ENCODE measurements around the gene RAD54L2. TPM values are rescaled to one million over a fixed set of nuclear protein-coding genes. Genes with fewer than 3 reads are reported as not detected.
"Not testable (repeated sequence)": the region's sequence is repeated elsewhere in the genome, so short reads cannot be mapped to it uniquely, and the experiment has no call there.

RAD54L2 gene
- total RNA-seq, 2 donors from 2014 or later = 17.9 to 27.4 TPM

DNA sequence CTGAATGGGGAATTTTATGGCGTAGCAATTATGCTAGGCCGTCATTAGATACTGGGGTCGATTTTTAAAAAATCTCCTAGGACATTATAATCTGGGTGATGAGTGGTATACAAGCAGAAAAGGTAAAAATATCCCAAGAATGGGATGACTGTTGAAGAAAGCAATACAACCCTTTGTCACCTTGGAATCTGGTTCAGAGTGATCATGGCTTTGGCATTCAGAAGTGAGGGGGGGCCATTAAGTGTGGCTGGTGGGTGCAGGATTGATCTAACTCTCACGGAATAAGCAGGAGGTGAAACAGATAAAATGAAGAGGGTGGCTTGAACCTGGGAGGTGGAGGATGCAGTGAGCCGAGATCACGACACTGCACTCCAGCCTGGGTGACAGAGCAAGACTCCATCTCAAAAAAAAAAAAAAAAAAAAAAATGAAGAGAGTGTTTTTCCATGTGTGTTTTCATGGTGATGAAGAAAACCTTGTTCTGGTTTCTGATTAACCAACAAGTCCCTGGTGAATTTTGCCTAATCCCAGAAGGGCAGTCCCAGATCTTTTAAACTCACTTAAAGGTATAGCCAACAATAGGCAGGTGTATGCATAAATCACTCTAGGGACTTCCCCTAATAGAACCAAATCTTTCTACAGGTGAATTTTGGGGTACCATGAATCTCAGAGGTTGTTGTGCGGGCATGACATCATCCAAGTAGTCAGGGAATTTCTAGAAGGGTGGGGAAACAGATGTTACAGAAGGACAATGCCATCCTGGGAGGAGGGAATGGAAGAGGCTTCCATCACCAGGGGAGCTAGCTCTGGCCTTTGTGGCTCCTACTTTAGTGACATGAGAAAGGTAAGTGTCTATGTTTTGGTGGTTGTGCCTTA lies 3.1 kb upstream of the RAD54L2 start:
- ATAC-seq (no peak), DNase-seq (ENCODE audit: low spot score in 2 of 2) (no peak)
- Mint-ChIP-seq H3K36me3 (peaks cover 0 to 7% of the 10 kb centered on the region in 2 donors), H3K27ac (no peak overlapping the region), H3K9me3 (no peaks in the 10 kb centered on the region)

DNA sequence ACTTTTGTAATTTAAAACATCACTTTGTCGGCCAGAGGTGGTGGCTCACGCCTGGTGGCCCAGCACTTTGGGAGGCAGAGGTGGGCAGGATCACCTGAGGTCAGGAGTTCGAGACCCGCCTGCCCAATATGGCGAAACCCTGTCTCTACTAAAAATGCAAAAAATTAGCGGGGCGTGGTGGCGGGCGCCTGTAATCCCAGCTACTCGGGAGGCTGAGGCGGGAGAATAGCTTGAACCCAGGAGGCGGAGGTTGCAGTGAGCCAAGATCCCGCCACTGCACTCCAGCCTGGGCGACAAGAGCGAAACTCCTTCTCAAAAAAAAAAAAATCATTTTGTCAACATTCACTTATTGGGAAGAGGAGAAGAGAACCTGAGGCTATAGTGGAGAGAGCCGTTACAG lies 888 bp upstream of the RAD54L2 start:
- not testable (repeated sequence) for DNase-seq (ENCODE audit: low spot score in 2 of 2); H3K36me3 Mint-ChIP-seq; ATAC-seq; H3K9me3 Mint-ChIP-seq
- peak overlapping the region; percentile 92 to 95 for H3K27ac Mint-ChIP-seq

DNA sequence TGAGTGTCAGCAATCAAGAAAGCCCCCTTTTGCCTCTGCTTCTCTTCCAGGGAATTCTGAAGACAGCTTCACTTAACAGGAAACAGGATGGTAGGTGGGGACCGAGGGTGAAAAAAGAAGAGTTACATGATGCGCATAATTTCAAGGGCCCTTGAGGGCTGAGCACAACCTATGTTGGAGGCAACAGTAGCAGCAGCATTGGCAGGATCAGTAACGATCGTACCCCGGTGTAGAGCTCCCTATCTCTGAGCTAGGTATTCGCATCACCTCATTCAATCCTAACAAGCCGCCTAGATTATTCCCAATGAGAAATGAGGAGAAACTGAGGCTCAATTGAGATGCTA lies 432 bp upstream of the RAD54L2 start:
- ATAC-seq = peak in 1 of 2 donors; percentile 27

DNA sequence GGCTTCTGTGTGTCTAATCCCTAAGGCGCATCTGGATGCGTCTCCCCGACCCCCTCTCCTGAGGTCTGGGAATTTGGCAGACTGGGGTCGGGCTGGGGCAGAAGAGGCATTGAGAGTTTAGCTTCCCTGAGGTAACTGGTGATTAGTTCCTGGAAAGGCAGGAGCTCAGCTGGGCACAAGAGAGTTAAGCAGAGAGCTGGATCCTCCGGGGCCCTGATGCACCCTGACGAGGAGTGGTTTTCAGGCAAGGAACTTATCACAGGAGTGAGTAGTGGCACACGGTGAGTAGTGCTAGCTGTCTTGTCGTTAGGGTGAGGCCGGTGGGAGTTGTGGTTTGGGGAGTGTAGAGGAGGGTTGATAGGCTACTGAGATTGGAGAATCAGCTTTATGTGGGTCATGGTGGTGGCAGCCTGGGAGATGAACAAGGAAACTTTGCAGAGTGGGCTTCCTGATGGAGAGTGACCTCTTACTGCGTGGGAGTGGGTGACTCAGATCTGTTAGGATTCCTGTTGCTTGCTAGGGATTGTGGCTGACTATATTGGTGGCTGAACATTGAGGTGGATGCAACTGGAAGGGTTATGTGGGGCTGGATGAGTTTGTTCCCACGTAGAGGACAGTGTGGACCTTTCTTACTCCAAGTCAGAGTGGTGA lies 897 bp downstream of the RAD54L2 start:
- ATAC-seq (peak; percentile 67 to 90), DNase-seq (ENCODE audit: low spot score in 2 of 2) (peak; percentile 48 to 77)
- H3K9me3 Mint-ChIP-seq = no peaks in the 10 kb centered on the region
- peaks cover 0 to 7% of the 10 kb centered on the region in 2 donors for H3K36me3 Mint-ChIP-seq
- H3K27ac Mint-ChIP-seq = peak overlapping the region; percentile 91 to 92

More for the DNA sequence above, 432 bp upstream of the RAD54L2 start:
- H3K9me3 Mint-ChIP-seq = no peaks in the 10 kb centered on the region
- H3K36me3 Mint-ChIP-seq = peaks cover 0 to 7% of the 10 kb centered on the region in 2 donors
- peak overlapping the region; percentile 92 to 95 for H3K27ac Mint-ChIP-seq
- DNase-seq (ENCODE audit: low spot score in 2 of 2) = peak in 1 of 2 donors; percentile 16

DNA sequence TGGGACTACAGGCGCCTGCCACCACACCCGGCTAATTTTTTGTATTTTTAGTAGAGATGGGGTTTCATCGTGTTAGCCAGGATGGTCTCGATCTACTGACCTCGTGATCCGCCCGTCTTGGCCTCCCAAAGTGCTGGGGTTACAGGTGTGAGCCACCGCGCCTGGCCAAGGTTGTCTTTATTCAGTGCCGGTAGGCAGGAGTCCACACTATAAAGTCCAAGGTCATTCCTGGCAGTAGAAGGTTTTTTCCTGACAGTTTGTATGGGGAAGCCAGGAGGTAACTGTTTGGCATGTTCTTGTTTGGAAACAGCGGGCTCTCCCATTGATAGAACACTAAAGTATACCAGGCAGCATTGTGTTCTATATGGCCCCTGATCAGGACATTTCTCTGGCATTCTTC lies 4.1 kb downstream of the RAD54L2 start:
- H3K9me3 Mint-ChIP-seq; H3K27ac Mint-ChIP-seq; H3K36me3 Mint-ChIP-seq; DNase-seq (ENCODE audit: low spot score in 2 of 2); ATAC-seq: not testable (repeated sequence)

DNA sequence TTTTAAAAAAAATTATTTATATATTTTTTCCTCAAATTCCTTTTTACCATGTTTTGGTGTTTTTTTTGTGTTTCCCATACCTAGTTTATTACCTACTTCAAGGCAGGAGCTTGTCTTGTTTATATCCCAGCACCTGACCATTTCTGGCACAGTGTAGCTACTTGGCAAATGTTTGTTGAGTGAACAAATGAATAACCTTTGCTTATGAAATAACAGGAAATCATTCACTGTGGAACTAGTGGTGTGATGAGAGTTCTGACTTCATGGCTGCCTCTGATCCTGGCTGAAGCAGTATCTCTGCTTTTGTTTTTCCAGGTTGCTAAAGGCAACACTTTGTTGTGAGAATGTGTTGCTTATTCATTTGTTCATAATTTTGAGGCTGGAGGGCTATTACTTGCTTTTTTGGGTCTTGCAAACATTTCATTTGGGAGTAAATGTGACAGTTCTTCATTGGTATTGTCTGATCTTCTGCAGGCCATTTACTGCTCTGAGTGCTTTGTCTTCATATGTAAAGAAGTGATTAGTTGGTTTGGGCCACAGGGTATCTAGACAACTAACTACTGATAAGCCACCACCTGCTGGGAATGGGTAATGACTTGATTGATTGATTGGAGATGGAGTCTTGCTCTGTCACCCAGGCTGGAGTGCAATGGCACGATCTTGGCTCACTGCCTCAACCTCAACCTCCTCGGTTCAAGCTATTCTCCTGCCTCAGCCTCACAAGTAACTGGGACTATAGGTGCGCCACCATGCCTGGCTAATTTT lies 5.7 kb downstream of the RAD54L2 start:
- ATAC-seq (peak in 1 of 2 donors; percentile 34), DNase-seq (ENCODE audit: low spot score in 2 of 2) (no peak)
- no peak overlapping the region for H3K27ac Mint-ChIP-seq
- H3K36me3 Mint-ChIP-seq = peaks cover 0 to 5% of the 10 kb centered on the region in 2 donors
- H3K9me3 Mint-ChIP-seq = no peaks in the 10 kb centered on the region

DNA sequence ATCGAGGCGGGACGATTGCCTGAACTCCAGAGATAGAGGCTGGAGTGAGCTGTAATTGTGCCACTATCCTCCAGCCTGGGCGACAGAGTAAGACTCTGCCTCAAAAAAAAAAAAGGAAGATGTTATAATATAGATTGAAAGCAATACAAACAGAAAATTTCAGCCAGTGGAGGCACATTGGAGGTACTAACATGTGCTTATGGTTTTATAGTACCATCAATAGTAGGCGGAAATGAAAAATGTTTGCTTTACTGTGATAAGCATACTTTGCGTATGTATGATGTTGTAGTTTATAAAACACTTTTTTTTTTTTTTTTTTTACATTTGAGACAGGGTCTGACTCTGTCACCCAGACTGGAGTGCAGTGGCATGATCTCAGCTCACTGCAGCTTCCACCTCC lies 8.8 kb downstream of the RAD54L2 start:
- peak overlapping the region in 1 of 2 donors; percentile 44 for H3K27ac Mint-ChIP-seq
- ATAC-seq (no peak), DNase-seq (ENCODE audit: low spot score in 2 of 2) (no peak)
- H3K36me3 Mint-ChIP-seq = no peaks in the 10 kb centered on the region
- H3K9me3 Mint-ChIP-seq = no peaks in the 10 kb centered on the region

DNA sequence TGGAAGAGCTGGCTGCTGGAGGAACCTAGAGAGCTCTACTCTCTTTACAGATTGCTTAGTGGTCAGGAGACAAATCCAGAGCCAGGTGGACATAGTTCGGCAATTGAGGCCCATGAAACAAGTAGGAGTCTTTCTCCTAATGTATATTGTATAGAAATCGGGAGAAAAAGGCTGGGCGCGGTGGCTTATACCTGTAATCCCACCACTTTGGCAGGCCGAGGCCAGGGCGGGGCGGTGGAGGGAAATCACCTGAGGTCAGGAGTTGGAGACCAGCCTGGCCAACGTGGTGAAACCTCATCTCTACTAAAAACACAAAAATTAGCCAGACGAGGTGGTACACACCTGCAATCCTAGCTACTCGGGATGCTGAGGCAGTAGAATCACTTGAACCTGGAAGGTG lies 10.8 kb downstream of the RAD54L2 start:
- no peak for DNase-seq (ENCODE audit: low spot score in 2 of 2)
- ATAC-seq = no peak
- no peak overlapping the region for H3K27ac Mint-ChIP-seq
- no peaks in the 10 kb centered on the region for H3K36me3 Mint-ChIP-seq
- H3K9me3 Mint-ChIP-seq = no peaks in the 10 kb centered on the region

DNA sequence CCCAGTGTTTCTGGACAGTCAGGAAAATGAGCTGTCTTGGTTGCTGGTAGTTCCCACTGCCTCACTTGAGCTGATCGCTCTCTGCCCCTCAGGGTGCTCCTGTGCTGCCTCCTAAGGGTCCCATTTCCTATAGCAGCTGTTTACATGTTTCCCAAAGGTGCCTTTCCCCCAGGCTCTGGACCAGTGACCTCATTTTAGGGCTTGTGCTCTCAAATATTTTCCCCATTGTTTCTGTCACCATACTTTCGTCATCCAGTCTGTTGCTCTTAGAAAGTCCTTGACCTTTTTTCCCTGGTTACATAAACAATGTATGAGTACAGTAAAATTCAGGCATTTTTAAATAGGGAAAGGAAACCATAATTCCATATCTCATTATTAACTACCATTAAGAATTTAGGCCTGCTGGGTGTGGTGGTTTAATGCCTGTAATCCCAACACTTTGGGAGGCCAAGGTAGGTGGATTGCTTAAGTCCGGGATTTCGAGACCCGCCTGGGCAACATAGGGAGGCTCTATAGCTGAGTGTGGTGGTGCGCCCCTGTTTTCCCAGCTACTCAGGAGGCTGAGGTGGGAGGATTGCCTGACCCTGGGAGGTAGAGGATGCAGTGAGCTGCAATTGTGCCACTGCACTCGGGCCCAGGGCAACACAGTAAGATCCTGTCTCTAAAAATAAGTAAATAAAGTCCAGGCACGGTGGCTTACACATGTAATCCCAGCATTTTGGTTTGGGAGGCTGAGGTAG lies 11.7 kb downstream of the RAD54L2 start:
- ATAC-seq (no peak), DNase-seq (ENCODE audit: low spot score in 2 of 2) (no peak)
- Mint-ChIP-seq H3K27ac (peak overlapping the region in 1 of 2 donors; percentile 38), H3K36me3 (no peaks in the 10 kb centered on the region), H3K9me3 (no peaks in the 10 kb centered on the region)

DNA sequence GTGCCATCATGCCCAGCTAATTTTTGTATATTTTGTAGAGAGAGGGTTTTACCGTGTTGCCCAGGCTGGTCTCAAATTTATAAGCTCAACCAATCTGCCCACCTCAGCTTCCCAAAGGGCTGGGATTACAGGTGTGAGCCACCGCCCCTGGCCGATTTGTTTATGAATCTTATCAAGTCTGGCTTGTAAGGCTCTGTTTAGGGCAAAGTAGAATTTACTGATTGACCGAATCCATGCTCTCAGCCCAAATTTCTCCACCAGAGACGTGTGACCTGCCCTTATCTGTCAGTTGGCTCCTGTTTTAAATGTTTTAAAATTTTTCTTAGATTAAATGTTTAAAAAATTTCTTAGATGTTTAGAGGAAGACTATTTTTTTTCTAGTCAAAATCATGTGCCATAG lies 19.5 kb downstream of the RAD54L2 start:
- Mint-ChIP-seq H3K27ac (peak overlapping the region in 1 of 2 donors; percentile 54), H3K9me3 (no peaks in the 10 kb centered on the region), H3K36me3 (peaks cover 0 to 3% of the 10 kb centered on the region in 2 donors)
- ATAC-seq (no peak), DNase-seq (ENCODE audit: low spot score in 2 of 2) (no peak)

DNA sequence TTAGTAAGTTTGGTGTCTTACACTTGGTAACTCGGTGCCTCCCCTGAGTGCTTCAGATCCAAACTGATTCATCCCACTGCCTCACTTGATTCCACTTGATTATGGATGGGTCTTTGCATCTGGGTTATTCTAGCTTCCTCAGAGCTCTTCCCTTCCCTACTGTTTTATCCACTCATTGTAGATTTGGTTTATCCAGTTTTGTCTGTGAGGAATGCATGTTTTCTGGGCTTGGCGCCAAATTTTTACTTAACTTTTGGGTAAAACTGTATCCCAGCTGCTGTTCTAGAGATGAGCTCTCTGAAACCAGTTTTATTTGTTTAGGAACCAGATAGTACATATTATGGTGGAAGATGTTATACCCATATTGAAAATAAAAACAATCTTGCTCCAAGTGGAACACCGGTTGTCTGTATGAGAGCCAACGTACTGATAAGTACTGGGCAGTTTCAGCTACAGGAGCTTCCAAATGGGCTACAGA lies 20.9 kb downstream of the RAD54L2 start:
- H3K9me3 Mint-ChIP-seq = no peaks in the 10 kb centered on the region
- ATAC-seq (no peak), DNase-seq (ENCODE audit: low spot score in 2 of 2) (no peak)
- no peak overlapping the region for H3K27ac Mint-ChIP-seq
- peaks cover 0 to 6% of the 10 kb centered on the region in 2 donors for H3K36me3 Mint-ChIP-seq

DNA sequence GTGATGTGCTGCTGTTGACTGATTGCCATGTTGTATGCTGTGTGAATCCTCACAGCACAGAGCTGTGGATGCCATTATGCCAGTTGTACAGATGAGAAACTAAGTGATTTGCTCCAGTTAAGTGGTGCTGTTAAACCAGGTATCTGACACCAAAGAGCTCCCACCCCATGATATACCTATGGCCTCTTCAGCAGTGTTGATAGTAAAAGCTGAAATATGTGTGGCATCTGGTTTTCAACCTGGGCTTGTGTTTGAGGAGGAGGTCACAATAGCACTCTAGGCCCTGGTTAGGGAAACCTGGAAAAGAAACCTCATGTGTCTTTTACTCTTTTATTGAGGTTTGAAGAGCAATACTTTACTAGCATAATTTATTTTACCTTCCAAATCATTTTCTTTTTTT lies 21.4 kb downstream of the RAD54L2 start:
- peaks cover 0 to 6% of the 10 kb centered on the region in 2 donors for H3K36me3 Mint-ChIP-seq
- ATAC-seq (no peak), DNase-seq (ENCODE audit: low spot score in 2 of 2) (no peak)
- H3K27ac Mint-ChIP-seq = no peak overlapping the region
- H3K9me3 Mint-ChIP-seq = no peaks in the 10 kb centered on the region

DNA sequence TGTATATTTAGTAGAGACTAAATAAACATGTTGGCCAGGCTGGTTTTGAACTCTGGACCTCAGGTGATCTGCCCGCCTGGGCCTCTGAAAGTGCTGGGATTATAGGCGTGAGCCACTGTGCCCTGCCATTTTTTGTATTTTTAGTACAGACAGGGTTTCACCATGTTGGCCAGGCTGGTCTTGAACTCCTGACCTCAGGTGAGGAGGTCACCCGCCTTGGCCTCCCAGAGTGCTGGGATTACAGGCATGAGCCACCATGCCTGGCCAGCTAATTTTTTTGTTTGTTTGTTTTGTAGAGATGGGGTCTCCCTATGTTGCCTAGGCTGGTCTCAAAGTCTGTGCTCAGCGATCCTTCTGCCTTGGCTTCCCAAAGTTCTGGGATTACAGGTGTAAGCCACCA lies 23.9 kb downstream of the RAD54L2 start:
- DNase-seq (ENCODE audit: low spot score in 2 of 2); H3K27ac Mint-ChIP-seq; ATAC-seq: not testable (repeated sequence)

DNA sequence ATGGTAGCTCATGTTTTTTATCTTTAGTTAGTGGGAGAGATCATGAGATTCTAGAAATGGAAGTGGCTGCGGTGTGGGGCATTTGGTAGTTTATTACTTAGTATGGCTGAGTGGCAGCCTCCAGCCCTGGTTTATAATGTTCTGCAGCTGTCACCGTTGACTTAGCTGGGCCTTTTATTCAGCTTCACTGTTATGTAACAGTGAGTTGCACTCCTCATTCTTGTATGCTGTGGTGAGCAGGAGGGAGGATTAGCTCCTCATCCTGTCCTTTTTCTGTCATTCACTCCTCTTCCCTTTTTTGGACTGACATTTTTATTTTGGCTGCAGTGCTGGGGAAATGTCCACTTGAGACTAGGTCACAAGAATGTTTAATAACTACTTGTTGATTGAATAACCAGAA lies 29.5 kb downstream of the RAD54L2 start:
- Mint-ChIP-seq H3K9me3 (no peaks in the 10 kb centered on the region), H3K27ac (peak overlapping the region in 1 of 2 donors; percentile 72), H3K36me3 (peaks cover 0 to 6% of the 10 kb centered on the region in 2 donors)
- DNase-seq (ENCODE audit: low spot score in 2 of 2) = no peak
- ATAC-seq = no peak

More for the DNA sequence above, 23.9 kb downstream of the RAD54L2 start:
- not testable (repeated sequence) for H3K36me3 Mint-ChIP-seq, H3K9me3 Mint-ChIP-seq

DNA sequence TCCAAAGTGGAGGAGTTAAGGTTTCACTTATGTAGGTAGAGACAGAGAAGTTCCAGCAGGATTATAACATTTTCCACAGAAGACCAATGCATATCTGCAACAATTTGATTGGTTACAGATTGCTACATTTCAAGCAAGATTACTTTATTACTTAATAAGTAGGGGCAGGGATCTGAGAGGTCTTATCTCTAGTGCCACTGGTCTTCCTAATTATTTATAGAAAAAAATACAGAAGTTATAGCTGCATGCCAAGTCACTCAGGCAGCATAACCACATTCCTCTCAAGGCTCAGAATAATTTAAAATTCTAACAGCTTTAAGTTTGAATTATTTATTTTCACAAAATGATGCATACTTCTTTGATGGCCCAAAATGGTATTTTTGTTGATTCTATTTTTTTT lies 30.5 kb downstream of the RAD54L2 start:
- DNase-seq (ENCODE audit: low spot score in 2 of 2) (no peak), ATAC-seq (no peak)
- Mint-ChIP-seq H3K36me3 (peaks cover 0 to 9% of the 10 kb centered on the region in 2 donors), H3K27ac (no peak overlapping the region), H3K9me3 (no peaks in the 10 kb centered on the region)

DNA sequence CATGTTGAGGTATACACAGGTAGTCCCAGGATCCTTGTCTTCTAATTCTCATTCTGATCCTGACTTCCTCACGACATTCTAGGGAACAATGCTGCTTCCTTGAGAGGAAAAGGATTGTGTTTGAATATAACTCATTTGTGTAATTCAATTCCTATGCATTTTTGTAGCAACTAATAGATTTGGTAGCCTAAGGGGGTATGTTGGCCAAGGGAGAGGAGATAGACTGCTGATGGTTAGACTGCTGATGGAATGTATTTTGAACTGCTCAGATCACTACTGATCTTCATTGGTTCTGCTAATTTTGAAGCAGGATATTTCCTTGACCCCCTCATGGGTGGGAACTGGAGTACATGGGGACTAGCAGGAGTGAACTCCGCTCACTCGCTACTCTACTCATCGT lies 39.7 kb downstream of the RAD54L2 start:
- no peak for DNase-seq (ENCODE audit: low spot score in 2 of 2)
- Mint-ChIP-seq H3K36me3 (peaks cover 0 to 2% of the 10 kb centered on the region in 2 donors), H3K27ac (no peak overlapping the region), H3K9me3 (no peaks in the 10 kb centered on the region)
- no peak for ATAC-seq
